HG03457 (cell line): ENCODE measurements around the gene MLNR.

Source experiments
- ATAC-seq: cut with Tn5 transposase; IDR thresholded peaks from one replicate; pipeline ENCODE4 v1.9.1; 2021; ENCODE audit warnings: moderate number of reproducible peaks; ENCODE audit not compliant: unreplicated experiment

MLNR gene

GRCh38 chr13:49225223-49226042, 5.3 kb downstream of the MLNR start:
- ATAC-seq, result no peak

GRCh38 chr13:49226613-49227012, 6.5 kb downstream of the MLNR start:
- no peak for ATAC-seq

GRCh38 chr13:49234741-49235140, 14.6 kb downstream of the MLNR start:
- ATAC-seq, result no peak

GRCh38 chr13:49235856-49236431, 15.8 kb downstream of the MLNR start:
- ATAC-seq, result no peak

- no peak for ATAC-seq
Measured at GRCh38 chr13:49238621-49239020, 18.5 kb downstream of the MLNR start.

GRCh38 chr13:49240017-49240416, 19.9 kb downstream of the MLNR start:
- no peak for ATAC-seq

GRCh38 chr13:49241296-49241695, 21.2 kb downstream of the MLNR start:
- ATAC-seq, result no peak

GRCh38 chr13:49245101-49245500, 25.0 kb downstream of the MLNR start:
- no peak for ATAC-seq

GRCh38 chr13:49246850-49247642, 26.9 kb downstream of the MLNR start:
- ATAC-seq, result peak; percentile 32

GRCh38 chr13:49247643-49248621, 27.8 kb downstream of the MLNR start, which contains the start of gene CDADC1:
Gene CDADC1, plus strand, starts transcription at chr13:49247925. Its CDS starts 113 bp downstream, at chr13:49248038.
- ATAC-seq, result peak; percentile 89

- peak; percentile 13 for ATAC-seq
Measured at GRCh38 chr13:49248622-49249002, 28.5 kb downstream of the MLNR start.

GRCh38 chr13:49251326-49251725, 31.2 kb downstream of the MLNR start:
- no peak for ATAC-seq

- no peak for ATAC-seq
Measured at GRCh38 chr13:49253310-49253709, 33.2 kb downstream of the MLNR start.

GRCh38 chr13:49254007-49254406, 33.9 kb downstream of the MLNR start:
- ATAC-seq, result no peak

GRCh38 chr13:49256841-49257240, 36.7 kb downstream of the MLNR start:
- no peak for ATAC-seq

GRCh38 chr13:49258089-49258796, 38.1 kb downstream of the MLNR start:
- no peak for ATAC-seq

- no peak for ATAC-seq
Measured at GRCh38 chr13:49259586-49259985, 39.4 kb downstream of the MLNR start.

- ATAC-seq, result no peak
Measured at GRCh38 chr13:49262634-49263033, 42.5 kb downstream of the MLNR start.

- ATAC-seq, result no peak
Measured at GRCh38 chr13:49265822-49266221, 45.7 kb downstream of the MLNR start.

GRCh38 chr13:49271264-49271663, 51.1 kb downstream of the MLNR start:
- ATAC-seq, result no peak
